ENCODE data around the gene XRCC4.

The XRCC4 gene

GRCh38 chr5:83071286-83072051 lies 5.9 kb upstream of the XRCC4 start:
- DNase-seq: no peak

GRCh38 chr5:83072966-83073365 lies 4.4 kb upstream of the XRCC4 start:
- DNase-seq: no peak

DNA sequence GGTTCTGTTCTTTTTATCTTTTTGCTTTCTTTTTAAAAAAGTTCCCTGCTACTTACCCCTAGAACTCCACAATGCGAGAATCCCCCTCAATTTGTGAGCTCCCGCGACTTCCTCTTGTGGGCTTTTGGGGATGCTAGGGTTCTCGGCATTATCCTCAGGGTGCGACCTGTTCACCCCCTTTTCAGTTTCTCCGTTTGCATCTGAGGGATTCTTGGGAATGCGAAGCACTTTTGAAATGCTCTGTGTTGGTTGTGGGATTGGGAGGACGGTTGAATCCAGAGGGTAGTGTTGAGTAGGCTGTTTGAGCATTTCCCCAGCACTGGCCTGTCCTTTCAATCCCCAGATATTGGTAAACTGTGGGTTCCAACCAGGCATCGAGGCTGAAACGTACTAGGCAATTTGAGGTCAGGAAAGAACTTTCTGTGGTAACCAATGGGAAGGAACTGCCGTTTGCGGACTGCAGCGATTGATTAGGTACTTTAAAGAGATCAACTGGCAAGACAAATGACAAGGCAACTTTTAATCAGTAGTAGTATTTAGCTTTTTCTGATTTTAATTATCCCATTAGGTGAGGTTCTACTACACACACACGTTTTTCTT lies 415 bp downstream of the XRCC4 start:
- no peak for DNase-seq

DNA sequence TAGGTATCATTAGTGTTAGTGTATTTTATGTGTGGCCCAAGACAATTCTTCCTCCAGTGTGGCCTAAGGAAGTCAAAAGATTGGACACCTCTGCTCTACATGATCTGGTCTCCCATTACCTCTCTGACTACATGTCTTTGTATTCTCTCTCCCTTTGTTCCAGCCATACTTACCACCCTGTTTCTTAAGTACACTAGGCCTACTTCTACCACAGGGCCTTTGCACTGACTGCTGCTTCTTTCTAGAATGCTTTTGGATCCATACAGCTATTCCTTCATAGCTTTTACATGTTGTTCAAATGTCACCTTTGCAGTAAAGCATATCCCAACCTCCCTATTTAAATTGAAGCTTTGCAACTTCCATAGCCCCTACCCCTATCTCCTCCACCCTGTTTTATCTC lies 5.4 kb downstream of the XRCC4 start:
- no peak for DNase-seq

DNA sequence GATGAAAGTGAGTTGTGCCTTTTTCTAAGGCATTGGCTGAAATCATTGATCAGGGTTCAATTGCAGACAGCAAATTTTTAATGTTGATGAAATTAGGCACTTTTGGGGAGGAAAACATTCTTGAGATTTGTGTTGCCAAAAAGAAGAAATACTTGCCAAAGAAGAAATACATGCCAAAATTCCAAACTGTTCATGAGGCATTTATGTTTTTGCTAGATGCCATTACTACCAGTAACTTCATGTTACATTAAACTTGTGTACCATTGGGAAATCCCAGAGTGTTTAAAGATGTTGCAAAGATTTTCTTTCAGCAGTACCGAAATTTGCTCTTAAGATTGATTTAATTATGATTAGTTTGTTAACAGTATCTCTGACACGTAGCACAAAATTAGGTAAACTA lies 7.0 kb downstream of the XRCC4 start:
- no peak for DNase-seq

GRCh38 chr5:83085106-83085505 lies 7.8 kb downstream of the XRCC4 start:
- DNase-seq: no peak

- DNase-seq: no peak
Observed at GRCh38 chr5:83090169-83090568, 12.8 kb downstream of the XRCC4 start.

DNA sequence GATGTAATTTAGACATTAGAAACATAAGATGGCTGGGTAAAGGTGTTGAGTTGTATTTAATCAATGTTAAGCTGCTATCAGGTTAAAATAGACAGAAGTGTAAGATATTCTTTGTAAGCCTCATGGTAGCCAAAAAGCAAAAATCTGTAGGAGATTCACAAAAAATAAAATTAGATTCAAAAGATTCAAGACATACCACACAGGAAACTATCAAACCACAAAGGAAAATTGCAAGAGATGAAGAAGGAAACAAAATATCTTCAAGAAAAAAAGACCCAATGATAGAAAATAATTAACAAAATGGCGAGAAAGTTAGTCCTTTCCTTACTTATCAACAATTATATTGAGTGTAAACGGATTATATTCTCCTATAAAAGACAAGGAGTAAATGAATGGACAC lies 15.3 kb downstream of the XRCC4 start:
- DNase-seq: no peak

GRCh38 chr5:83093692-83094091 lies 16.3 kb downstream of the XRCC4 start:
- DNase-seq: no peak

GRCh38 chr5:83095163-83095956 lies 18.0 kb downstream of the XRCC4 start:
- no peak for DNase-seq

DNA sequence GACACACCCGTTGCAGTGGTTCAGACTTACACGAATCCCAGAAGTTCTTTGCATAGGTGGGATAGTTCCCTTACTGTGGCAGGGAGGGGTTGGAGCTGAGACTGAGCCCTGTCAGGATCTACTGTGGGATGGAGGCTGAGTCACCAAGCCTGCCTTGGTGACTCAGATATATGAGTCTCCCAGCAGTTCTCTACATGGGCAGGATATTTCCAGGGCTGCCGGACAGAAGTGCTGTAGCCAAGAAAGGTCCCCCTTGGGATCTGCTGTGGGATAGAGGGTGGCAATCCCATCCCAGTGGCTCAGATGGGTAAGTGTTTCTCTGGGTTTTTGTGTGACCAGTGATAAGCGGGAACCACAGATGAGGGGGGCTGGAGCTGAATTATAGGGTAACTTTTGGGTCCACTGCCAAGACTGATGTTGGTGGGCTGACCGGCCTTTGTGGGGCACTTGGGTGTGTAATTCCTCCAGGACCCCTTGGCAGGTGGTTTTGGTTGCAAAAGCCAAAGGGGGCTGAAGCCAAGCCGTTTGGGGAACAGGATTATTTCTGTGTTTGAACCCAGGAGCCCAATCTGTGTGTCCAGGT lies 18.7 kb downstream of the XRCC4 start:
- DNase-seq: no peak

DNA sequence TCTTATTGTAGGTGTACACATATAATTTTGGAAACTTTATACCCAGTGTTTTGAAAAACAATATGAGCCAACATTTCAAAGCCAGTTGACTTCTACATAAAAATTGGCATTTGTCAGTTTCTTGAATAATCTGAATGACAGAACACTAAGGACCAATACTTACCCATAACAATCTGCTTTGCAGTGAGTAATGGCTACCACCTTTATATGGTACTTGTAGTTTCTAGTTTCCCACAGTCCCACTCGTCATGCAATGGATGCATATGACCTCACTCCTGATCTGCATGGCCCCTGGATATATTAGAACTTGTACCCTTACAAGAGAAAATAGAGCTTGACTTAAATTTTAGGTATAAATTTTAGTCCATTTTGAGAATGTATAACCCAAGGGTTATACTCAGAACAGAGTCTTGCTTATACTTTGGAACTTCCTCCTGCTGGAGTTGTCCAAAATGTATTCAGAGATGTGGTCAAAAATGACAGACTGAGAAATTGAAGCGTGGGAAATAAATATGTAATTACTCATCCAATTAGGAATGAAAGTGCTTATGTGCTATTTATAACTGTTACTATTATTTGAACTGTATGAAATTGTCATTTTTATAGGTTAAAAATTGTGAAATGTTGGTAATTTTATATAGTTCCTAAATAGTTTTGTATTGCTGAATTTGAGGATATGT lies 19.5 kb downstream of the XRCC4 start:
- no peak for DNase-seq

GRCh38 chr5:83097689-83098231 lies 20.4 kb downstream of the XRCC4 start:
- DNase-seq: no peak

DNA sequence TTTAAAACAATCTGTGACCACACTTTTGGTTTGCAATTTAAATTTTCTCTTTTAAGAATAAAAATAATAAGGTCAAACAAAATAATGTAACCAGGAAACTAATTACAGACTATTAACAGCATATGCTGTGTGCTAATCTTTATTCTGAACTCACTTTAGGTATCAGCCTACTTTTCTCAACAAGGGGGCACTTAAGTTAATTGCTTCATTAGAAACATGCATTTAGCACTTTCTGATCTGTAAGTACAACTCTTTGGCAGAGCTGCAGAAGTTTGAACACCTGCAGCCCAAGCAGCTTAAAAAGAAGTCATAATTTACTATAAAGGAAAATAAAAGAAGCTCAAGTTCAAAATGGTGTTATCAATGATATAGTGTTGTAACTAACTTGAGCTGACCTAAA lies 21.7 kb downstream of the XRCC4 start:
- DNase-seq: no peak

DNA sequence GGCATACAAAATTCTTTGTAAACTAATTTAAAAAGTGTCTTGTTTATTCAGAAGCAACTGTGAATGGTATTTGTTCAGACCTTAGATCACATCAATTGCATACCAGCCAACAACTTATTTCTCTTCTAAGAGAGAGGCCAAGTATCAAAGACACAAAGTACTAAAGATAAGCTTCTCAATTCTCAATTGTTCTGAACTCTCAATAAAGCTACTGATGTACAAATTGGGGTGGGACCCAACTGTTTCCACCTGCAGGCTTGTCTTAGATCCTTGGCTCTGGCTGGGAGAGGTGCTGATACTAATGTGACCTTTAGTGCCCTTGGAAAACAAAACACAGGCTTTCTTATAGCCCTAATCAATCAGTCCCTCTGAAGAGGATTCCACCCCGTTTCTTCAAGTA lies 22.1 kb downstream of the XRCC4 start:
- no peak for DNase-seq

GRCh38 chr5:83101514-83101913 lies 24.2 kb downstream of the XRCC4 start:
- DNase-seq: no peak

- no peak for DNase-seq
Observed at GRCh38 chr5:83102364-83102980, 25.1 kb downstream of the XRCC4 start.

DNA sequence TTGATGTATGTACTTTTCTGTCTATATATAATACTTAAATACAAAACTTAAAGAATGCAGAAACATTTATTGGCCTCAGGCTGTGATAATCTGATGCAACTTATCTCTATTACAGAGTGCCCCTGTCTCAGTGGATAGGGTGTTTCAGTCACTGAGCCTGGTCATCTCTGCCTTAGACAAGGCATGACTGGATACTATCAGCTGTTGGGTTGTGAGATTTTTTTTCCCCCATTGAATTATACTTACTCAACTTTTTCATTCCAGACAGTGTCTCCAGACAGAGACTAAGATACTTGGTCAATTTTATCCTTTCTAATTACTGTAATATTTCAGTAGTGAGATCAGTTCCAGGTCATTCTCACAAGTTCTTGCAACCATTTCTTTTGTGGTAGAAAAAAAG lies 26.7 kb downstream of the XRCC4 start:
- DNase-seq: no peak

- no peak for DNase-seq
Observed at GRCh38 chr5:83107692-83108420, 30.5 kb downstream of the XRCC4 start.

DNA sequence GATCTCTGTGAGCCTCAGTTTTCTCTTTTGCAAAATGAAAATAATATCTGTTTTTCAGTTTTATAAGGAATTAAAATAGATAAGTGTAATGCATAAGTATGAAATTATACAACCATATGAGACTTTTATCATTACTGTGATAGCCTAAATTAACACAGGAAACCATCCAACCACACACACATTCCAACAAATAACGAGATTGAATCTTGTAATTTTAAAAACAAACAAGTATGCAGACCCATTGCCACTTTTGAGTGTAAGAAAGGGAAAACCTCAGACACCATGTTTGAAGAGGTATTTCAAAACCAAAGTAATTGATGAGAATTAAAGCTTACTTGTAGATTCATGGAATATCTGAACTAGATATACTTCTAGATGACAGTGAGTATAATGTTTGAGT lies 32.0 kb downstream of the XRCC4 start:
- no peak for DNase-seq

- no peak for DNase-seq
Observed at GRCh38 chr5:83115816-83116215, 38.5 kb downstream of the XRCC4 start.

- DNase-seq: no peak
Observed at GRCh38 chr5:83118471-83118870, 41.1 kb downstream of the XRCC4 start.

Measured in activated CD8-positive, alpha-beta memory T cell treated with anti-CD3 and anti-CD28 coated beads, Interleukin-2, amount 50 U/mL, for 4 hours (primary cell).